ENCODE data around the gene CIRBP.

CIRBP gene

GRCh38 chr19:1233115-1233667 lies 35.9 kb upstream of the CIRBP start:
- H3K9ac ChIP-seq (ENCODE audit: low read depth, low read length), result no peak overlapping the region
- WGBS, result 96% methylated on average over 24 of the region's 24 CpGs

GRCh38 chr19:1234051-1234954 lies 34.8 kb upstream of the CIRBP start:
- WGBS, result 95% methylated on average over 45 of the region's 45 CpGs
- H3K27me3 ChIP-seq (ENCODE audit: insufficient read depth, low read length), result no peaks in the 10 kb centered on the region
- H3K9ac ChIP-seq (ENCODE audit: low read depth, low read length), result no peak overlapping the region
- peaks cover 35% of the 10 kb centered on the region for H3K36me3 ChIP-seq (ENCODE audit: insufficient read depth, low read length)
- no peak overlapping the region for H3K27ac ChIP-seq (ENCODE audit: low read depth, low read length)
- no peaks in the 10 kb centered on the region for H3K4me1 ChIP-seq (ENCODE audit: insufficient read depth, low read length)
- H3K9me3 ChIP-seq (ENCODE audit: insufficient read depth, low read depth, low read length), result no peaks in the 10 kb centered on the region
- H3K4me3 ChIP-seq (ENCODE audit: low read length), result no peak overlapping the region

More at GRCh38 chr19:1233115-1233667, 35.9 kb upstream of the CIRBP start:
- no peak overlapping the region for H3K27ac ChIP-seq (ENCODE audit: low read depth, low read length)
- no peak overlapping the region for H3K4me3 ChIP-seq (ENCODE audit: low read length)
- H3K36me3 ChIP-seq (ENCODE audit: insufficient read depth, low read length), result peaks cover 35% of the 10 kb centered on the region
- H3K27me3 ChIP-seq (ENCODE audit: insufficient read depth, low read length), result no peaks in the 10 kb centered on the region
- H3K4me1 ChIP-seq (ENCODE audit: insufficient read depth, low read length), result no peaks in the 10 kb centered on the region
- H3K9me3 ChIP-seq (ENCODE audit: insufficient read depth, low read depth, low read length), result no peaks in the 10 kb centered on the region

- Histone ChIP-seq H3K27ac (ENCODE audit: low read depth, low read length) (no peak overlapping the region), H3K9me3 (ENCODE audit: insufficient read depth, low read depth, low read length) (no peaks in the 10 kb centered on the region), H3K36me3 (ENCODE audit: insufficient read depth, low read length) (peaks cover 35% of the 10 kb centered on the region), H3K27me3 (ENCODE audit: insufficient read depth, low read length) (no peaks in the 10 kb centered on the region), H3K4me1 (ENCODE audit: insufficient read depth, low read length) (peaks cover 6% of the 10 kb centered on the region; the same call in 1 of the 2 replicates), H3K9ac (ENCODE audit: low read depth, low read length) (no peak overlapping the region), H3K4me3 (ENCODE audit: low read length) (no peak overlapping the region)
- WGBS, result 93% methylated on average over 43 of the region's 43 CpGs
Observed at GRCh38 chr19:1234955-1235380, 34.2 kb upstream of the CIRBP start.

GRCh38 chr19:1235625-1236538 lies 33.2 kb upstream of the CIRBP start:
- H3K27me3 ChIP-seq (ENCODE audit: insufficient read depth, low read length), result no peaks in the 10 kb centered on the region
- no peak overlapping the region for H3K27ac ChIP-seq (ENCODE audit: low read depth, low read length)
- peaks cover 7% of the 10 kb centered on the region; the same call in 1 of the 2 replicates for H3K4me1 ChIP-seq (ENCODE audit: insufficient read depth, low read length)
- peak overlapping the region; percentile 46 for H3K4me3 ChIP-seq (ENCODE audit: low read length)
- peaks cover 35% of the 10 kb centered on the region for H3K36me3 ChIP-seq (ENCODE audit: insufficient read depth, low read length)
- 85% methylated on average over 39 of the region's 39 CpGs for WGBS
- no peak overlapping the region for H3K9ac ChIP-seq (ENCODE audit: low read depth, low read length)
- no peaks in the 10 kb centered on the region for H3K9me3 ChIP-seq (ENCODE audit: insufficient read depth, low read depth, low read length)

GRCh38 chr19:1236576-1236975 lies 32.6 kb upstream of the CIRBP start:
- Histone ChIP-seq H3K27ac (ENCODE audit: low read depth, low read length) (no peak overlapping the region), H3K27me3 (ENCODE audit: insufficient read depth, low read length) (no peaks in the 10 kb centered on the region), H3K9ac (ENCODE audit: low read depth, low read length) (peak overlapping the region; percentile 69), H3K4me3 (ENCODE audit: low read length) (peak overlapping the region; percentile 78), H3K36me3 (ENCODE audit: insufficient read depth, low read length) (peaks cover 35% of the 10 kb centered on the region), H3K4me1 (ENCODE audit: insufficient read depth, low read length) (peaks cover 7% of the 10 kb centered on the region; the same call in 1 of the 2 replicates), H3K9me3 (ENCODE audit: insufficient read depth, low read depth, low read length) (no peaks in the 10 kb centered on the region)
- 11% methylated on average over 38 of the region's 42 CpGs for WGBS

GRCh38 chr19:1237027-1237659 lies 32.0 kb upstream of the CIRBP start:
- no peak overlapping the region for H3K27ac ChIP-seq (ENCODE audit: low read depth, low read length)
- no peaks in the 10 kb centered on the region for H3K27me3 ChIP-seq (ENCODE audit: insufficient read depth, low read length)
- H3K9me3 ChIP-seq (ENCODE audit: insufficient read depth, low read depth, low read length), result no peaks in the 10 kb centered on the region
- peak overlapping the region; percentile 69 for H3K9ac ChIP-seq (ENCODE audit: low read depth, low read length)
- peaks cover 7% of the 10 kb centered on the region; the same call in 1 of the 2 replicates for H3K4me1 ChIP-seq (ENCODE audit: insufficient read depth, low read length)
- H3K4me3 ChIP-seq (ENCODE audit: low read length), result peak overlapping the region; percentile 78
- H3K36me3 ChIP-seq (ENCODE audit: insufficient read depth, low read length), result peaks cover 35% of the 10 kb centered on the region
- WGBS, result under 1% methylated on average over 60 of the region's 60 CpGs

GRCh38 chr19:1237754-1238368 lies 31.3 kb upstream of the CIRBP start, which contains the start of gene CBARP:
TSS of gene CBARP (minus strand) at chr19:1238005. CDS start at chr19:1236100, 1,905 bp downstream.
- Histone ChIP-seq H3K27me3 (ENCODE audit: insufficient read depth, low read length) (no peaks in the 10 kb centered on the region), H3K36me3 (ENCODE audit: insufficient read depth, low read length) (peaks cover 29% of the 10 kb centered on the region), H3K27ac (ENCODE audit: low read depth, low read length) (peak within 1 kb of the TSS; percentile 33; the same call in 1 of the 2 replicates), H3K4me1 (ENCODE audit: insufficient read depth, low read length) (peaks cover 7% of the 10 kb centered on the region; the same call in 1 of the 2 replicates), H3K4me3 (ENCODE audit: low read length) (peak within 1 kb of the TSS; percentile 78), H3K9ac (ENCODE audit: low read depth, low read length) (peak within 1 kb of the TSS; percentile 69), H3K9me3 (ENCODE audit: insufficient read depth, low read depth, low read length) (no peaks in the 10 kb centered on the region)
- 1% methylated on average over 87 of the region's 87 CpGs for WGBS

- Histone ChIP-seq H3K27ac (ENCODE audit: low read depth, low read length) (peak overlapping the region; percentile 33; the same call in 1 of the 2 replicates), H3K4me3 (ENCODE audit: low read length) (peak overlapping the region; percentile 78), H3K9ac (ENCODE audit: low read depth, low read length) (peak overlapping the region; percentile 24; the same call in 1 of the 2 replicates), H3K4me1 (ENCODE audit: insufficient read depth, low read length) (peaks cover 7% of the 10 kb centered on the region; the same call in 1 of the 2 replicates), H3K9me3 (ENCODE audit: insufficient read depth, low read depth, low read length) (no peaks in the 10 kb centered on the region), H3K36me3 (ENCODE audit: insufficient read depth, low read length) (peaks cover 24% of the 10 kb centered on the region), H3K27me3 (ENCODE audit: insufficient read depth, low read length) (no peaks in the 10 kb centered on the region)
- WGBS, result 73% methylated on average over 34 of the region's 34 CpGs
Observed at GRCh38 chr19:1238369-1239303, 30.5 kb upstream of the CIRBP start.

- no peaks in the 10 kb centered on the region for H3K9me3 ChIP-seq (ENCODE audit: insufficient read depth, low read depth, low read length)
- peak overlapping the region; percentile 60 for H3K4me3 ChIP-seq (ENCODE audit: low read length)
- no peaks in the 10 kb centered on the region for H3K27me3 ChIP-seq (ENCODE audit: insufficient read depth, low read length)
- H3K4me1 ChIP-seq (ENCODE audit: insufficient read depth, low read length), result peaks cover 7% of the 10 kb centered on the region; the same call in 1 of the 2 replicates
- WGBS, result 89% methylated on average over 11 of the region's 11 CpGs
- H3K9ac ChIP-seq (ENCODE audit: low read depth, low read length), result no peak overlapping the region
- no peak overlapping the region; the same call in 1 of the 2 replicates for H3K27ac ChIP-seq (ENCODE audit: low read depth, low read length)
- peaks cover 16% of the 10 kb centered on the region for H3K36me3 ChIP-seq (ENCODE audit: insufficient read depth, low read length)
Observed at GRCh38 chr19:1239420-1239795, 29.7 kb upstream of the CIRBP start.
